Glomerular visceral epithelial cell (primary cell): ENCODE measurements around the gene ZNF670.
"Not testable (repeated sequence)": the region's sequence is repeated elsewhere in the genome, so short reads cannot be mapped to it uniquely, and the experiment has no call there.

Source experiments
- DNase-seq: peaks from one replicate; pipeline ENCODE4 v3.0.0-alpha.2; 2016; ENCODE audit errors: extremely low spot score

The ZNF670 gene

GRCh38 chr1:247043406-247043805, 35.2 kb downstream of the ZNF670 start:
- no peak for DNase-seq

- no peak for DNase-seq
Observed at GRCh38 chr1:247037511-247038320, 40.9 kb downstream of the ZNF670 start.

- DNase-seq = not testable (repeated sequence)
Observed at GRCh38 chr1:247032306-247032705, 46.3 kb downstream of the ZNF670 start.
